H1 (cell line): ENCODE results near the gene ARSB. TPM values are rescaled to one million over a fixed set of nuclear protein-coding genes. Genes with fewer than 3 reads are reported as not detected.

Experiments used
- CTCF ChIA-PET: fragments of 300-600 bp; sonication (Branson Sonifier 250); formaldehyde crosslinking; loops from one replicate; lab custom pipeline; 2021; ENCODE audit not compliant: partially characterized antibody; lab: Charles Lee
- POLR2A ChIA-PET: fragments of 300-600 bp; sonication (Branson Sonifier 250); formaldehyde crosslinking; loops from one replicate; lab custom pipeline; 2021; ENCODE audit warnings: inconsistent platforms; ENCODE audit not compliant: partially characterized antibody; lab: Charles Lee
- DNase-seq, 2 experiments: peaks; one replicate each; pipeline versions ENCODE4 v3.0.0 to v3.0.0-alpha.2; 2010 to 2022; ENCODE audit warnings: low spot score in 2 of 2, low read depth in 1 of 2, mixed read lengths in 1 of 2
- FAIRE-seq: peaks from 2 replicates; lab custom pipeline; 2011; peaks lifted over from hg19 to GRCh38; lab: Jason Lieb, UNC
- H2AFZ ChIP-seq: 2 replicates; pipeline ENCODE4 v1.8.1; 2012; ENCODE audit warnings: low read length, inconsistent platforms
- H2AK5ac ChIP-seq: 2 replicates; pipeline ENCODE4 v1.6.1; 2013; ENCODE audit warnings: low read depth, low read length
- H2BK120ac ChIP-seq: replicated peaks from 2 replicates; pipeline ENCODE3; 2013; ENCODE audit warnings: low read depth, low read length, inconsistent platforms
- H2BK12ac ChIP-seq: 2 replicates; pipeline ENCODE4 v1.6.1; 2013; ENCODE audit warnings: low read depth, low read length
- H2BK15ac ChIP-seq: 2 replicates; pipeline ENCODE4 v1.6.1; 2013; ENCODE audit warnings: low read length
- H2BK20ac ChIP-seq: 2 replicates; pipeline ENCODE4 v1.6.1; 2013; ENCODE audit warnings: low read length
- H2BK5ac ChIP-seq: 2 replicates; pipeline ENCODE4 v1.6.1; 2013; ENCODE audit warnings: low read depth, low read length
- H3K14ac ChIP-seq: 2 replicates; pipeline ENCODE4 v1.6.1; 2013; ENCODE audit warnings: inconsistent platforms; ENCODE audit not compliant: insufficient read length
- H3K18ac ChIP-seq: 2 replicates; pipeline ENCODE4 v1.6.1; 2013; ENCODE audit warnings: low read length; ENCODE audit errors: extremely low read depth
- H3K23ac ChIP-seq: 2 replicates; pipeline ENCODE4 v1.6.1; 2013; ENCODE audit warnings: inconsistent platforms; ENCODE audit not compliant: insufficient read length
- H3K23me2 ChIP-seq: 2 replicates; pipeline ENCODE4 v1.6.1; 2013; ENCODE audit warnings: low read depth, low read length
- H3K27ac ChIP-seq: 2 replicates; pipeline ENCODE4 v1.6.1; 2011; ENCODE audit warnings: low read depth, low read length, inconsistent platforms
- H3K27me3 ChIP-seq, 4 experiments: replicated peaks in 1 of 4; 1 replicate in 1 of 4; 2 replicates in 3 of 4; pipeline versions ENCODE4 v1.6.1 to v1.8.1; 2011 to 2013; ENCODE audit warnings: low read length in 3 of 4, mild to moderate bottlenecking in 3 of 4, inconsistent platforms in 2 of 4, mixed read lengths in 2 of 4, moderate library complexity in 1 of 4; ENCODE audit not compliant: control insufficient read depth in 3 of 4, insufficient read depth in 3 of 4; ENCODE audit errors: extremely low read depth in 1 of 4
- H3K36me3 ChIP-seq, 4 experiments: 2 replicates each; pipeline versions ENCODE4 v1.6.1 to v1.8.1; 2011 to 2013; ENCODE audit warnings: mild to moderate bottlenecking in 4 of 4, low read length in 3 of 4, moderate library complexity in 2 of 4, control low read depth in 1 of 4, inconsistent platforms in 1 of 4; ENCODE audit not compliant: insufficient read depth in 4 of 4, control insufficient read depth in 2 of 4
- H3K4ac ChIP-seq: replicated peaks from 2 replicates; pipeline ENCODE3; 2013; ENCODE audit warnings: low read length, low read depth, mixed read lengths, inconsistent platforms; ENCODE audit not compliant: insufficient read length
- H3K4me1 ChIP-seq, 4 experiments: replicated peaks in 1 of 4; 1 replicate in 1 of 4; 2 replicates in 3 of 4; pipeline versions ENCODE4 v1.6.1 to v1.8.1; 2011 to 2013; ENCODE audit warnings: low read length in 3 of 4, inconsistent platforms in 2 of 4, mixed read lengths in 1 of 4; ENCODE audit not compliant: insufficient read depth in 4 of 4, control insufficient read depth in 3 of 4
- H3K4me2 ChIP-seq, 2 experiments: 2 replicates each; pipeline versions ENCODE4 v1.6.1 to v1.8.1; 2011 to 2013; ENCODE audit warnings: low read depth in 2 of 2, low read length in 2 of 2, control low read depth in 1 of 2, inconsistent platforms in 1 of 2, mild to moderate bottlenecking in 1 of 2; ENCODE audit not compliant: insufficient read depth in 1 of 2
- H3K4me3 ChIP-seq, 4 experiments: fragments of 200-600, 300-600 bp in 1 of 4; sonication (generic), shearing (Covaris generic), sonication (Bioruptor Twin) in 1 of 4; 2 replicates each; pipeline versions ENCODE4 v1.5.1 to v1.8.1; 2011 to 2016; ENCODE audit warnings: low read length in 4 of 4, low read depth in 3 of 4, control low read depth in 2 of 4, inconsistent platforms in 2 of 4, mild to moderate bottlenecking in 2 of 4, mixed read lengths in 1 of 4, moderate library complexity in 1 of 4; ENCODE audit not compliant: insufficient read depth in 2 of 4; ENCODE audit errors: extremely low read depth in 1 of 4
- H3K56ac ChIP-seq: replicated peaks from 2 replicates; pipeline ENCODE3; 2013; ENCODE audit warnings: low read depth, mild to moderate bottlenecking, mixed read lengths, low read length, inconsistent platforms; ENCODE audit not compliant: insufficient read length
- H3K79me1 ChIP-seq: 2 replicates; pipeline ENCODE4 v1.6.1; 2013; ENCODE audit warnings: low read depth, low read length, control low read depth
- H3K79me2 ChIP-seq, 2 experiments: 2 replicates each; pipeline versions ENCODE4 v1.6.1 to v1.8.1; 2012 to 2013; ENCODE audit warnings: low read length in 2 of 2, mild to moderate bottlenecking in 2 of 2, inconsistent platforms in 1 of 2; ENCODE audit not compliant: insufficient read depth in 2 of 2, control insufficient read depth in 1 of 2
- H3K9ac ChIP-seq, 4 experiments: replicated peaks in 1 of 4; 1 replicate in 1 of 4; 2 replicates in 3 of 4; pipeline versions ENCODE4 v1.6.1 to v1.8.1; 2011 to 2013; ENCODE audit warnings: low read depth in 3 of 4, low read length in 3 of 4, control low read depth in 2 of 4, mild to moderate bottlenecking in 2 of 4, moderate library complexity in 2 of 4, inconsistent platforms in 1 of 4; ENCODE audit errors: extremely low read depth in 1 of 4
- H3K9me3 ChIP-seq, 2 experiments: 2 replicates each; pipeline versions ENCODE4 v1.6.1 to v1.8.1; 2012 to 2013; ENCODE audit warnings: mild to moderate bottlenecking in 2 of 2, moderate library complexity in 2 of 2, control low read depth in 1 of 2, inconsistent platforms in 1 of 2, low read depth in 1 of 2, low read length in 1 of 2, mixed read lengths in 1 of 2; ENCODE audit not compliant: insufficient read depth in 2 of 2
- H4K20me1 ChIP-seq, 2 experiments: replicated peaks in 1 of 2; 2 replicates each; pipeline versions ENCODE3 to v1.8.1; 2011 to 2013; ENCODE audit warnings: inconsistent platforms in 2 of 2, low read length in 2 of 2, mild to moderate bottlenecking in 1 of 2; ENCODE audit not compliant: insufficient read depth in 2 of 2, control insufficient read depth in 1 of 2
- H4K5ac ChIP-seq: 2 replicates; pipeline ENCODE4 v1.6.1; 2013; ENCODE audit warnings: low read length, low read depth, mixed read lengths, inconsistent platforms; ENCODE audit not compliant: insufficient read length
- H4K8ac ChIP-seq: 2 replicates; pipeline ENCODE4 v1.8.0; 2013; ENCODE audit warnings: mild to moderate bottlenecking, moderate library complexity, low read length, inconsistent platforms; ENCODE audit not compliant: insufficient read depth; ENCODE audit errors: extremely low read depth
- H4K91ac ChIP-seq: replicated peaks from 2 replicates; pipeline ENCODE3; 2013; ENCODE audit warnings: low read length, mixed read lengths, inconsistent platforms; ENCODE audit not compliant: insufficient read length
- CTBP2 ChIP-seq: IDR thresholded peaks from 2 replicates; pipeline ENCODE4 v1.7.0; 2011; ENCODE audit warnings: borderline replicate concordance, mild to moderate bottlenecking, moderate library complexity, mixed read lengths, low read length; ENCODE audit not compliant: insufficient read depth, insufficient read length
- FOSL1 ChIP-seq: IDR thresholded peaks from 2 replicates; pipeline ENCODE4 v1.6.1; 2011; ENCODE audit warnings: mild to moderate bottlenecking, low read depth, low read length, moderate library complexity; ENCODE audit not compliant: insufficient read depth
- GTF2F1 ChIP-seq: IDR thresholded peaks from 2 replicates; pipeline ENCODE4 v1.6.1; 2012; ENCODE audit warnings: low read depth, low read length, improper control_type of control experiment, borderline replicate concordance
- JUND ChIP-seq: IDR thresholded peaks from 2 replicates; pipeline ENCODE4 v1.6.1; 2011; ENCODE audit warnings: mild to moderate bottlenecking, improper control_type of control experiment, low read length
- KDM4A ChIP-seq: IDR thresholded peaks from one replicate; pipeline ENCODE4 v1.7.1; 2012; ENCODE audit warnings: low read depth, mild to moderate bottlenecking, moderate library complexity, low read length, inconsistent platforms; ENCODE audit not compliant: severe bottlenecking
- MAX ChIP-seq: IDR thresholded peaks from 2 replicates; pipeline ENCODE4 v1.6.1; 2012; ENCODE audit warnings: inconsistent platforms
- POU5F1 ChIP-seq: IDR thresholded peaks from 2 replicates; pipeline ENCODE4 v1.6.1; 2011; ENCODE audit warnings: low read depth, mild to moderate bottlenecking, low read length, moderate library complexity
- TAF1 ChIP-seq: IDR thresholded peaks from 2 replicates; pipeline ENCODE4 v1.6.1; 2011; ENCODE audit warnings: mild to moderate bottlenecking, low read depth, low read length
- TEAD4 ChIP-seq: IDR thresholded peaks from 2 replicates; pipeline ENCODE4 v1.6.1; 2012; ENCODE audit warnings: low read depth, low read length, inconsistent platforms, mixed read lengths
- WGBS, 2 experiments: shearing (Covaris generic) in 1 of 2; methylation state at CpG; one replicate each; pipeline versions ENCODE4 v1.1.6 to v1.1.7; 2013 to 2015; ENCODE audit warnings: low lambda C conversion rate in 2 of 2, mixed read lengths in 2 of 2, inconsistent platforms in 1 of 2, low coverage in 1 of 2, missing lambda C conversion rate in 1 of 2; ENCODE audit not compliant: insufficient replicate concordance in 2 of 2, insufficient coverage in 1 of 2, insufficient read length in 1 of 2; ENCODE audit errors: extremely low coverage in 1 of 2, missing lambda C conversion rate in 1 of 2; 5-methylcytosine and 5-hydroxymethylcytosine counted together
- polyA plus RNA-seq, 7 experiments: library from polyadenylated mRNA; depleted of rRNA in 3 of 7; stranded (reverse) in 5 of 7; unstranded in 2 of 7; fragments of >200 nt in 5 of 7; fragments of 200-250 nt in 2 of 7; gene quantifications; 1 replicate in 5 of 7; 2 replicates in 1 of 7; 4 replicates in 1 of 7; pipeline versions ENCODE4 v1.2.1 to v1.2.3, GENCODE V29; 2011 to 2013; ENCODE audit warnings: missing spikeins in 2 of 7, mixed read lengths in 2 of 7
- total RNA-seq: library from RNA; stranded (reverse); fragmentation: NEBNext Ultra II Directional; extraction: Animal tissue kit (Norgen Biotek cat#: 25700); gene quantifications from 2 replicates; pipeline ENCODE4 v1.2.1, GENCODE V29; 2021
- TF ChIP-seq, protein P1 (sequence below): IDR thresholded peaks from 2 replicates; pipeline ENCODE4 v1.6.1; 2011; ENCODE audit warnings: low read length, improper control_type of control experiment

The ARSB gene
- total and polyA plus RNA-seq, 2 of the 8 experiments (the other 6 are each of a cell fraction or from before 2014, with no cell fraction given) = 6.4 to 13.9 TPM

DNA sequence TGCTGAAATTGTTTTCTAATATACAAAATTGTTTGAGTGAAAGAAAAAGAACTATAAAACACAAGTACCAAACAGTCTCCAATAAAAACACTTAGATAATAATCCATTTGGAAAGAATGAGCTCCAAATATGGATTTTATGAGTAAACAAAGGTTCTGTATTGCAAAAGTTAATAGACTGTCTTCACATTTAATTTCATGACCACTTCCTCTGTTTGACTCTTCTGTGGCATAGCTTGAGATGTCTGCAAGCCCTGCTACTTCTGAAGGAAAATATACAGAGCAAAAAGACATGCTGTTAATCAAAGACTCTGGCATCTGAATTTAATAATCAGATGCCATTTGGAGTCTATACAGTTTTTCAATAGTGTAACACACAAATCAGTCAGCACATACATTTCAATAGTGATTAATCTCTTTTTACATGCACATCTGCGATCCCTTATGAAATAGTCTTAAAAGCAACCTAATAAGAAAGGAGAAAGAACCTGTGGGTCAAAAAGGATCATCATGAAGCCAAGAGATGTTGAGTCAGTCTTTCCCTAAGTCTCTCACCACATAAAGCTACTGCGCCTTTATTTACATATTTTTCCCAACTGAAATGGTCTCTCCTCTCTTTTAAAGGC lies 171.1 kb downstream of the ARSB start:
- no peak overlapping the region for H3K4ac ChIP-seq
- DNase-seq = no peak
- no peak overlapping the region for H3K14ac ChIP-seq
- WGBS, 2 experiments = 95% methylated on average over 2 of the region's 2 CpGs; no CpG with 5 or more reads in 1 of the 2 experiments
- no peak overlapping the region for H2BK120ac ChIP-seq
- FAIRE-seq = no peak
- H3K9me3 ChIP-seq = no peaks in the 10 kb centered on the region
- H2BK12ac ChIP-seq = no peak overlapping the region
- H2BK20ac ChIP-seq = no peak overlapping the region
- H2BK15ac ChIP-seq = no peak overlapping the region
- H4K91ac ChIP-seq = no peak overlapping the region
- no peak overlapping the region for H2AK5ac ChIP-seq
- H3K56ac ChIP-seq = no peak overlapping the region
- H3K18ac ChIP-seq = no peak overlapping the region
- ChIA-PET CTCF (interaction anchor here (1.0 to 1.7 kb wide), 4 partner anchors 14 to 196 kb away, joined by 3 to 4 read pairs (median 4); no protein-coding TSS in a partner anchor), POLR2A (interaction anchor here (0.7 to 1.3 kb wide), 2 partner anchors 9 to 165 kb away, joined by 3 to 5 read pairs; partner anchors contain the start of gene LHFPL2)
- no peak overlapping the region for H2AFZ ChIP-seq
- H3K4me2 ChIP-seq = no peak overlapping the region
- no peaks in the 10 kb centered on the region for H3K79me2 ChIP-seq
- no peak overlapping the region for H4K8ac ChIP-seq
- no peak overlapping the region for H3K27ac ChIP-seq
- H3K9ac ChIP-seq = no peak overlapping the region
- H3K79me1 ChIP-seq = no peaks in the 10 kb centered on the region
- H3K27me3 ChIP-seq = no peaks in the 10 kb centered on the region
- no peaks in the 10 kb centered on the region for H3K36me3 ChIP-seq
- H3K4me3 ChIP-seq = no peak overlapping the region
- H2BK5ac ChIP-seq = no peak overlapping the region
- no peak overlapping the region for H4K5ac ChIP-seq
- H4K20me1 ChIP-seq = no peaks in the 10 kb centered on the region
- no peak overlapping the region for H3K23ac ChIP-seq
- H3K23me2 ChIP-seq = no peaks in the 10 kb centered on the region
- H3K4me1 ChIP-seq = peaks cover 0 to 4% (median 0%) of the 10 kb centered on the region in 4 experiments; a peak in 2 of 7 replicates
- TF ChIP-seq KDM4A (no peak), FOSL1 (no peak), POU5F1 (no peak), TEAD4 (no peak), CTBP2 (no peak), TAF1 (no peak), GTF2F1 (no peak), MAX (no peak), JUND (no peak)
- TF ChIP-seq, protein P1, sequence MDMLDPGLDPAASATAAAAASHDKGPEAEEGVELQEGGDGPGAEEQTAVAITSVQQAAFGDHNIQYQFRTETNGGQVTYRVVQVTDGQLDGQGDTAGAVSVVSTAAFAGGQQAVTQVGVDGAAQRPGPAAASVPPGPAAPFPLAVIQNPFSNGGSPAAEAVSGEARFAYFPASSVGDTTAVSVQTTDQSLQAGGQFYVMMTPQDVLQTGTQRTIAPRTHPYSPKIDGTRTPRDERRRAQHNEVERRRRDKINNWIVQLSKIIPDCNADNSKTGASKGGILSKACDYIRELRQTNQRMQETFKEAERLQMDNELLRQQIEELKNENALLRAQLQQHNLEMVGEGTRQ = no peak
